Measurements from ENCODE around the gene SEZ6L2.
"Not testable (repeated sequence)": the region's sequence is repeated elsewhere in the genome, so short reads cannot be mapped to it uniquely, and the experiment has no call there.

SEZ6L2 gene

GRCh38 chr16:29852654-29853053 is 46.7 kb downstream of the SEZ6L2 start:
- DNase-seq (ENCODE audit: low spot score) = no peak

GRCh38 chr16:29850998-29851397 is 48.4 kb downstream of the SEZ6L2 start:
- no peak for DNase-seq (ENCODE audit: low spot score)

GRCh38 chr16:29849505-29849904 is 49.8 kb downstream of the SEZ6L2 start:
- DNase-seq (ENCODE audit: low spot score) = no peak

GRCh38 chr16:29848420-29849297 is 50.7 kb downstream of the SEZ6L2 start:
- DNase-seq (ENCODE audit: low spot score) = peak; percentile 93

- no peak for DNase-seq (ENCODE audit: low spot score)
Observed at GRCh38 chr16:29845656-29846055, 53.7 kb downstream of the SEZ6L2 start.

- DNase-seq (ENCODE audit: low spot score) = no peak
Observed at GRCh38 chr16:29844575-29845331, 54.6 kb downstream of the SEZ6L2 start.

GRCh38 chr16:29843931-29844330 is 55.4 kb downstream of the SEZ6L2 start:
- DNase-seq (ENCODE audit: low spot score) = no peak

- no peak for DNase-seq (ENCODE audit: low spot score)
Observed at GRCh38 chr16:29842732-29843346, 56.5 kb downstream of the SEZ6L2 start.

- DNase-seq (ENCODE audit: low spot score) = no peak
Observed at GRCh38 chr16:29841631-29842030, 57.7 kb downstream of the SEZ6L2 start.

- no peak for DNase-seq (ENCODE audit: low spot score)
Observed at GRCh38 chr16:29840240-29840639, 59.1 kb downstream of the SEZ6L2 start.

GRCh38 chr16:29839822-29840221 is 59.5 kb downstream of the SEZ6L2 start:
- DNase-seq (ENCODE audit: low spot score) = no peak

- DNase-seq (ENCODE audit: low spot score) = no peak
Observed at GRCh38 chr16:29837841-29838240, 61.5 kb downstream of the SEZ6L2 start.

GRCh38 chr16:29836623-29837022 is 62.7 kb downstream of the SEZ6L2 start:
- no peak for DNase-seq (ENCODE audit: low spot score)

GRCh38 chr16:29835926-29836325 is 63.4 kb downstream of the SEZ6L2 start:
- DNase-seq (ENCODE audit: low spot score) = no peak

- no peak for DNase-seq (ENCODE audit: low spot score)
Observed at GRCh38 chr16:29834079-29834478, 65.3 kb downstream of the SEZ6L2 start.

- DNase-seq (ENCODE audit: low spot score) = not testable (repeated sequence)
Observed at GRCh38 chr16:29833219-29833618, 66.1 kb downstream of the SEZ6L2 start.

- DNase-seq (ENCODE audit: low spot score) = no peak
Observed at GRCh38 chr16:29831490-29831889, 67.9 kb downstream of the SEZ6L2 start.

GRCh38 chr16:29830774-29831173 is 68.6 kb downstream of the SEZ6L2 start:
- DNase-seq (ENCODE audit: low spot score) = no peak

- no peak for DNase-seq (ENCODE audit: low spot score)
Observed at GRCh38 chr16:29826342-29826695, 73.0 kb downstream of the SEZ6L2 start.

GRCh38 chr16:29825145-29826044 is 74.0 kb downstream of the SEZ6L2 start:
- no peak for DNase-seq (ENCODE audit: low spot score)

- no peak for DNase-seq (ENCODE audit: low spot score)
Observed at GRCh38 chr16:29824589-29825144, 74.7 kb downstream of the SEZ6L2 start.
